ENCODE measurements around the gene SGPP1.
"Not testable (repeated sequence)": the region's sequence is repeated elsewhere in the genome, so short reads cannot be mapped to it uniquely, and the experiment has no call there.

The SGPP1 gene

GRCh38 chr14:63672417-63673180 lies 55.3 kb downstream of the SGPP1 start:
- DNase-seq = no peak

GRCh38 chr14:63671987-63672386 lies 55.9 kb downstream of the SGPP1 start:
- no peak for DNase-seq

DNA sequence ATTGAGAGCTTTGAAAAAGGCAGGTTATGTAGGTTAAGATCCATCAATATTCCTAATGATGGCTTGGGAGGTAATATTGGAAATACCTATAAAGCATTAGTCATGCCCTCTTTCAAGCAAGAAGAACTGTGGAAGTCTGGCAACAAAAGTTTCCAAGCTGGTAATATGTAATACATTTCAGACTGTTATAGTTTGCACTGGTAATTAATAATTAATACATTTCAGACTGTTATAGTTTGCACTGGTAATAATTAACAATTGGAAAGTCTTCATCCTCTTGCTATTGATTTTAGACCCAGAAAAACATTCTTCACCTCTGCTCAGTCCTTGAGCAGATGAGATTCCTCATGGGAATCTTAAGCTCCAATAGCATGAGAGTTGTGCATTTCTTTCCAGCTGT lies 57.2 kb downstream of the SGPP1 start:
- no peak for DNase-seq

DNA sequence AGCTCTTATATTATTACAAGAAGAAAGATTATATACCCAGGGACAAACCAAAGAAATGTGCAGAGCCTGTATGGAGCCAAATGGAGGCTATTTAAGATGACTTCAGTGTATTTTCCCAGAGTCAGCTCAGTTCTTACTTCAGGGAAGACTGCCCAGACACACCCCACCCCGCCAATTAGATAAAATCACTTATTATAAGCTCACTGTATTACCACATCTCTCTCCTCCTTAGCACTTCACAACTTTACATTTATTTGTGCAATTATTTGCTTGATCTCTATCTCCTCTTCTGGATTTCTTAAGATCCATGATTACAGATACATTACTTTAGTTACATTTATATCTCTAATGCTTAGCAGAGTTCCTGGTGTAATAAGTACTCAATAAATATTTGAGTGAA lies 61.5 kb downstream of the SGPP1 start:
- DNase-seq = no peak

DNA sequence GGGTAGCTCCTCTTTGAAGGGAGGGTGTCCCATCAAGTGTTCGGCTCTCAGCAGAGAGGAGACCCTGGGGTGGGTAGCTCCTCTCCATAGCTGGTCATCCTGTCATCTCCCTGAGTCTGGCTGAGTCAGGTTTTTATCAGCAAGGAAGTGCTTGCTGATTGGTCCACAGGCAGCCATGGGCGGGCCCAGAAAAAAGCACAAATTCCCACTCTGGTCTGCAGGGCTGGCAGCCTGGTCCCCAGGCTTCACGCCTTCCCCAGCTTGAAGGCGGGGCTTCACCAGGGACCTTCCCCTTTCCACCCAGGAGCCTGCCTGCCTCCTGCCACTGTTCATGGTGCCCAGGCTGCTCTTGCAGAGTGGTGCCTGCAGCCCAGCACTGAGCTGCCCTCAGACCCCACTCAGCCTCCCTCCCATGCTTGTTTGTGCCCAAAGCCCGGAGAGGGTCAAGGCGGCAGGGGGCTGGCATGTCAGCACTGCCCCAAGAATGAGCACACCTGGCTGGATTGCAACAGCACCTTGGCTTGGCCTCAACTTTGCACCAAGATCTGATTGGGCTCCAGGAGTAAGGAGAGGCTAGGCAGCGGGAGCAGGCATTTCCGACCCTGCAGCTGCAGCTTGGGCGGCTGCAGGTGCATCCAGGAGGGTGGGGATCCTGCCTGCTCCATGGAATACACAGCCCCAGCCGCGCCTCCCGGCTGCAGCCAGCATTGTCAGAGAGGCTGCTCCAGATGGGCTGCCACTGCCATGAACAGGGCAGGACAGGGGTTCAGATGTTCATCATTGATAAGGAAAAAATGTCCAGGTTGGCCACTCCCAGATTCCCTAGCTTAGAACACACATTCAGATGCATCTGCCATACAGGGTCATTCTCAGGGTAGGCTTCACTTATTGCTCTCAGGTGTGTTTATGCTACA lies 64.2 kb downstream of the SGPP1 start:
- no peak for DNase-seq

DNA sequence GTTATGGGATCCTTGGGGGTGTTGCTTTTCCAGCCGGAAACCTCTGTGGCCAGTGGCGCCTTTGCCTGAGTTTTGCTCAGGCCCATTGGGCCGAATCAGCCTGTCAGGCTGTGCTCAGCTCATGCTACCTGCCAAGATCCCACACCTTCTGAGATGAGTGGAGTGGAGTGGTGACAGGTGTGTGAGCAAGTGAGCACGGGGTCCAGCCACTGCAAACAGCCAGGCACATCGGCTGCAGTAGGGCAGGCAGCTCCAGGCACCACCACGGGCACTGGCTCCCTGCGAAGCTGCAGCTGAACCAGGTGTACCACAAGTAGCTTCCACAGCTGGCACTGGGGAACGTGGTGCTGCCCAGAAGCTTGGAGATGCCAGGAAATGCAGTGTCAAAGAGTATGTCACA lies 65.1 kb downstream of the SGPP1 start:
- no peak for DNase-seq

- not testable (repeated sequence) for DNase-seq
Observed at GRCh38 chr14:63661881-63662280, 66.0 kb downstream of the SGPP1 start.

- no peak for DNase-seq
Observed at GRCh38 chr14:63659726-63660125, 68.1 kb downstream of the SGPP1 start.

DNA sequence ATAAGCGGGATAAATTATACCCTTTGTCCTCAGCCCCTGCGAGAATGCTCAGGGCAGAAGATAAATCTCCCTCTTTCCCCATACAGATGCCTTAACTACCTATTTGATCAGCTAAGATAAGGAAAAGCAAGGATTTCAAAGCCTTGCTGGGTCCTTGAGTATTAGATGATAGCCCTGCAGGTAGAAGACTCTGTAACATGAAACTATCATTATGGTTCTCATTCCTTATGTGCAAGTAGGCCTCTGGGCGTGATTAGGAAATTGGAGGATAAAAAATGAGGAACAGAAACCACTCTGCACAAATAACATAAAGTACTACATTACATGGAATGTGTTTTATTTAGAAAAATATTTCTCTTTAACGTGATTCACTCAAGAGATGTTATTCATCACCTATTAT lies 71.7 kb downstream of the SGPP1 start:
- no peak for DNase-seq

DNA sequence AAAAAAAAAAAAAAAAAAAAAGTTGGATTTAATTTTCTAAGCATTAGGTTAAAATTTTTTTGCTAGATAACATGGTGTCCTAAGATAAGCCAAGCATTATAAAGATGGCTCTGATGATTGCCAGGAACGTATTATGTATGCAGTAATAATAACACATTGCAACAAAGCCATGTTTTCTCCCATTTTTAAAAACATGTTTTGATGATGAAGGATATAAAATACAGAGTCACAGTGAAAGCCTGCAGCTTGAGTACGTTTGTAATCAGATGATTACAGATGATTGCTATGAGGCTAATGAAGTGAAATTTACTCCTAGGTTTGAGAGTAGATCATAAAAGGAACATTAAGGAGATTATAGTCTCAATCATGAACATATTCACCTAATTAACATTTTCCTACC lies 72.9 kb downstream of the SGPP1 start:
- DNase-seq = no peak

DNA sequence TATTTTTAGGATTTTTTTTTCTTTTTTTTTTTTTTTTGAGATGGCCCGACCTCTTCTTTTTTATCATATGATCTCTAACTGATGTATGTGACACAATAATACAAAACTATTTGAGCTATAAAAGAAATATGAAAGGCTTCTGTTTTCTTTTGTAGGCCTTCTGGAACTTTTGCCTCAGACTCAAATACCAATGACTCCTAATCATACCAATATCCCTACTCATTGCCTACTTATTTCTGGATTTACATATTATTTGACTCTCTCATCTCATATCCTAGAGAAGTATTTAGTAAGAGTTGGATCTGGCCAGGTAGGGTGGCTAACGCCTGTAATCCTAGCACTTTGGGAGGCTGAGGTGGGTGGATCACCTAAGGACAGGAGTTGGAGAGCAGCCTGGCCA lies 73.5 kb downstream of the SGPP1 start:
- no peak for DNase-seq

GRCh38 chr14:63652406-63652805 lies 75.5 kb downstream of the SGPP1 start:
- DNase-seq = no peak

DNA sequence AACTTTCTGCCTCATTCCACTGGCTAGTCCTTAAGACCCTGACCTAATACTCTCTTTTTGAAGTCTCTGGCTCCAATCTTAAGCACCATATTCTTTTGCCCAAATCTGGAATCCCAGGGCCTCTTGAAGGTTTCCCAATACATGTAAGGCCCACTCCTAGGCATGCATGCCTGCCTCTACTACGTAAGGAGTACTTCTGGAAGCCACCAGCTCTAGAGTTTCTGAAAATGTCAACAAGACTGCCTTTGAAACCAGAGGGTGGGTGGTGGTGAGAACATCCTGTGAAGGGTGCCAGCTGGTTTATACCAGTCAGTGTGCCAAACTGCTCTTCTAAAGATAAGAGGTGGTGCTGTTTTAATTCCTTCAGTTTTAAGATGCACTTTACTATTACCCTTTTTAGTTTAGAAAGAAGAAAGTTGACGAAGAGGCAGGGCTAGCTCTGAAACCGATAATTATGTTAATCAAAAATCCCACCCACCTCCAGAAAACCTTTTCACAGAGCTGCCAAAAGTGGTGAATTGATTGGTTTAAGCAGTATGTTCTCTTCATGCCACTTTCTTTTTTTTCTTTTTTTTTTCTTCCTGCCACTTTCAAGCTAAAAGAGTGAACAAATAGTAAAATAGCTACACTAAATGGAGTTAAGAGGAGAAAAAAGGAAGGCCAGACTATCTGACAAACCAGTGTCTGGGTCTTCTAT lies 77.5 kb downstream of the SGPP1 start:
- peak; percentile 74 for DNase-seq

GRCh38 chr14:63647696-63648410 lies 80.0 kb downstream of the SGPP1 start:
- no peak for DNase-seq

GRCh38 chr14:63644741-63645140 lies 83.1 kb downstream of the SGPP1 start:
- no peak for DNase-seq

DNA sequence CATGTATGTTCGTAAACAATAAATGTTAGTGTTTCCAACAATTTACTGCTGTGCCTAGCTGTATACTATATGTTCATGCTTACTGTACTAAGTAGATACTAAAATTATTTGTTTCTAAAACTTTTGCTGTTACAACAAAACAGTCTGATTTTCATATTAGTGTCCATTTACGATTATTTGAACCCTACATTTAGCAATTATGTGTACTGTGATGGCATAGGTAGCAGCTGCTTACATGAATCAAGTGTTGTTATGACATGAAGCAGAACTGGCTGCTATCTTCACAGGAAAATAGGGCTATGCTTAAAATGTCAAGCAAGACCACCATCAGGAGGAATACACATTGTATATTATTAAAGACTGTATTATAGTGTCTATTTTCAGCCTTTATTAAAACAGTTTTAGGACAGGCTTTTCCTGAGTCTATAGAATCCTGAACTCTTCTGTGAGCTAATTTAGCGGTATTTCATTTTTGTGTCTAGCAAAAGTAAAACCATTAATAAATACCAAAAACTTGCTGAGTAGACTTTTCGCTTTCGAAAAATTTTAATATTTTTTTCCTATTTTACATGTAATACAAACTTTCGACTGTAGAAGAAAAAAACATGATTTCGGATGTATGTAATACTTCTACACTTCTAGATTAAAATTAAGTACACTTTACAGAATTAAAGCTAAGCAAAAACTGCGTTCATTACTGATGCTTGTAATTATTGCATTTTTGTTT lies 85.0 kb downstream of the SGPP1 start:
- DNase-seq = no peak

DNA sequence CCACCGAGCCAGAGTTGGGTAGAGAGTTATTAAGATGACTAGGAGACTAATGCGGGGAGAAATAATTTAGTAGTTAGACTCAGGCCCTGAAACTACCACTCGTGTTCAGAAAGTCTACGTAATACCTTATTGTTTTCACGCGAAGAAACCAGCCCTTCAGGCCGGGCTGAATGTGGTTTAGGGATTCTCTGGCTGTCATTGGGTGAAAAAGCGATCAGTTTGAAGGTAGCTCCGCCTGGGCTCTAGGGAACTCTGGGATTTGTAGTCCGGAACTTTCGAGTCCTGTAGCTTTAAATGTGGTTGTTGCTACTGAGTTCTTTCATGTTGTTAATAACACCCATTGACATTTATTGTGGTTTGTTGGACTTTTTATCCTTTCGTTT lies 85.6 kb downstream of the SGPP1 start:
- DNase-seq = peak; percentile 95

DNA sequence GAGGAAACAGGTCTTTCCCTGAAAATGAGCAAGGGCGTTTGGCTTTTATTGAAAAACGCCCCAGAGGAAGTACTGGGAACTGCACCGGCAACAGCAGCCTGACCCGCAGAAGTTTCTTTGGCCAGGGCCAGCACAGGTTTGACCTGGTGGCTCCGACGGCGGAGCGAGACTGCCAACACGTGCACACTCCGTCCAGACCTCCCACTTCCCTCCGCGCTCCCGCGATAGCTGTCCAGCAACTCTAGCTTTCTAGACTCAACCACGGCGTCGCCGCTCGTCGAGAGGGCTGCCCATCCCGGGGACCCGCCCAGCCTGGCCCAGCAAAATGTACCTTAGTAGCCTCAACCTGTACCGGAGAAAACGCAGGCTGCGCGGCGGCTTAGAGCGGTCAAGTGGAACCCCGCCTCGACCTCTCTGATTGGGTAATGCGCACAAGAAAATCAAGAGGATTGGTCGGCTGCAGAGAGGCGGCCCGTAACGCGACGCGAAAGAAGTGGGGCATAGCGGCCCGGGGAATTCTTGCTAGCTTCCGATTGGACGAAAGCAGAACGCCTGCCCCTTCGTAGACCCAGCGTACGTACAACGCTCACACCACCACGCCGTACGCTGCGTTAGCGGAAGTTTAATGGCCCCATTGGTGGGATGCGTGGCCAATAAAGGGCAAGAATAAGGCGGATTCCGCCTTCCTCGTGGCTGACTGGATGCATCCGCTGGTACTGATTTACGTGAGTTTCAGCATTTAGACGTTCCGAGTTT lies 86.2 kb downstream of the SGPP1 start, which contains the start of gene WDR89:
Gene WDR89 (minus strand): TSS at position 399 of the 756 bp plus-strand sequence. CDS start 41,929 bp downstream, outside the sequence.
- DNase-seq = peak; percentile 99

GRCh38 chr14:63638493-63638892 lies 89.4 kb downstream of the SGPP1 start:
- DNase-seq = no peak

DNA sequence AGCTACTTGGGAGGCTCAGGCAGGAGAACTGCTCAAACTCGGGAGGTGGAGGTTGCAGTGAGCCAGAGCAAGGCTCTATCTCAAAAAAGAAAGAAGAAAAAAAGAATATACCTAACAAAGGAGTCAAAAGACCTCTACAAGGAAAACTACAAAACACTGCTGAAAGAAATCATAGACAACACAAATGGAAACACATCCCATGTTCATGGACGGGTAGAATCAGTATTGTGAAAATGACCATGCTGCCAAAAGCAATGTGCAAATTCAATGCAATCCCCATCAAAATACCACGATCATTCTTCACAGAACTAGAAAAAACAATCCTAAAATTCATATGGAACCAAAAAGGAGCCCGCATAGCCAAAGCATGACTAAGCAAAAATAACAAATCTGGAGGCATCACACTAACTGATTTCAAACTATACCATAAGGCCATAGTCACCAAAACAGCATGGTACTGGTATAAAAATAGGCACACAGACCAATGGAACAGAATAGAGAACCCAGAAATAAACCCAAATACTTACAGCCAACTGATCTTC lies 91.7 kb downstream of the SGPP1 start:
- DNase-seq = not testable (repeated sequence)

Data from CD4-positive, alpha-beta T cell treated with Interleukin-21 for 1 hour (primary cell).